SK-N-MC (cell line): ENCODE results near the gene SLAMF1.

Experiments
- EZH2 ChIP-seq: fragments of 200-600 bp; sonication (generic); IDR thresholded peaks from one replicate; pipeline ENCODE4 v1.6.1; 2017; ENCODE audit warnings: antibody characterized with exemption
- POLR2AphosphoS5 ChIP-seq: IDR thresholded peaks from 2 replicates; pipeline ENCODE4 v1.6.1; 2012; ENCODE audit warnings: mild to moderate bottlenecking, low read depth, low read length, borderline replicate concordance

GRCh38 chr1:160597051-160597450 is 49.8 kb downstream of the SLAMF1 start:
- TF ChIP-seq POLR2AphosphoS5 (no peak), EZH2 (no peak)
